GM12872 (cell line): ENCODE measurements around the gene KIF26B.

Experiments used
- CTCF ChIP-seq: IDR thresholded peaks from 3 replicates; pipeline ENCODE4 v1.5.1; 2011; ENCODE audit warnings: low read depth, mild to moderate bottlenecking, low read length, moderate library complexity; ENCODE audit not compliant: insufficient read depth

KIF26B gene

GRCh38 chr1:245577191-245578157 lies 422.7 kb downstream of the KIF26B start:
- no peak for TF ChIP-seq CTCF

GRCh38 chr1:245578308-245578707 lies 423.5 kb downstream of the KIF26B start:
- no peak for TF ChIP-seq CTCF

GRCh38 chr1:245578771-245579170 lies 424.0 kb downstream of the KIF26B start:
- no peak for TF ChIP-seq CTCF

GRCh38 chr1:245579881-245580280 lies 425.1 kb downstream of the KIF26B start:
- TF ChIP-seq CTCF, result no peak

GRCh38 chr1:245580651-245581050 lies 425.9 kb downstream of the KIF26B start:
- no peak for TF ChIP-seq CTCF

- no peak for TF ChIP-seq CTCF
Measured at GRCh38 chr1:245582026-245582425, 427.2 kb downstream of the KIF26B start.

GRCh38 chr1:245583081-245583480 lies 428.3 kb downstream of the KIF26B start:
- TF ChIP-seq CTCF, result no peak
